Pancreas (tissue), 10 donors: Measurements from ENCODE around the gene SLC35F6. TPM values are rescaled to one million over a fixed set of nuclear protein-coding genes. Genes with fewer than 3 reads are reported as not detected.
"Not testable (repeated sequence)": the region's sequence is repeated elsewhere in the genome, so short reads cannot be mapped to it uniquely, and the experiment has no call there.

Source experiments
- ATAC-seq, 4 donors: fragments of 200-7000 bp; cut with Tn5 transposase; one replicate each; pipeline versions ENCODE4 v1.8.0 to v1.9.1; 2020; ENCODE audit warnings: mild to moderate bottlenecking in 4 of 4, moderate library complexity in 4 of 4
- DNase-seq, 6 donors: peaks; one replicate each; pipeline ENCODE4 v3.0.0-alpha.2; 2020
- FAIRE-seq: peaks from 2 replicates; lab custom pipeline; 2012; peaks lifted over from hg19 to GRCh38; lab: Jason Lieb, UNC
- H3K27ac ChIP-seq, 4 donors: fragments of 200-600 bp; sonication (generic); 1 replicate in 3 of 4; 2 replicates in 1 of 4; pipeline versions ENCODE4 v1.5.0 to v1.8.0; 2020
- H3K27me3 ChIP-seq, 4 donors: fragments of 200-600 bp; one replicate each; pipeline ENCODE4 v1.8.0; 2021
- H3K36me3 ChIP-seq, 3 donors: fragments of 200-600 bp; sonication (generic) in 1 of 3; one replicate each; pipeline versions ENCODE4 v1.5.0 to v1.8.0; 2020 to 2021
- H3K4me1 ChIP-seq, 3 donors: fragments of 200-600 bp; one replicate each; pipeline ENCODE4 v1.8.0; 2021
- H3K4me3 ChIP-seq, 4 donors: fragments of 200-600 bp; sonication (generic) in 2 of 4; one replicate each; pipeline versions ENCODE4 v1.5.0 to v1.8.0; 2020 to 2021
- H3K9me3 ChIP-seq, 4 donors: fragments of 200-600 bp; one replicate each; pipeline ENCODE4 v1.8.0; 2021
- WGBS, 2 donors: extraction: QIAGEN DNeasy Blood & Tissue Kit; methylation state at CpG; one replicate each; pipeline ENCODE4 v1.1.7; 2013; 5-methylcytosine and 5-hydroxymethylcytosine counted together
- intact Hi-C, 3 donors: fragments of 100-400 bp; cut with DNase I; formaldehyde crosslinking; loops; one replicate each; pipeline versions ENCODE4 v1.11.1 to v1.14.2; 2022
- polyA plus RNA-seq, 2 donors: library from polyadenylated mRNA; stranded (reverse); fragments of 200-250 nt; gene quantifications; one replicate each; pipeline ENCODE4 v1.2.3, GENCODE V29; 2013
- total RNA-seq, 6 donors: library from RNA; stranded (reverse); fragmentation: NEBNext Ultra II Directional in 4 of 6; extraction: Animal tissue kit (Norgen Biotek cat#: 25700) in 4 of 6; gene quantifications; one replicate each; pipeline versions ENCODE4 v1.2.1 to v1.2.4, GENCODE V29; 2021 to 2023
- TF ChIP-seq, protein P1 (sequence below), 4 donors: fragments of 200-600 bp; sonication (generic) in 3 of 4; IDR thresholded peaks; one replicate each; pipeline versions ENCODE4 v1.5.0 to v1.8.0; 2021; ENCODE audit warnings: antibody characterized with exemption in 4 of 4
- donor health status: healthy with polysubstance abuse.
- donor health status: DM: no; HTN: no; CAD: no; lungs with moderate emphysema.
- donor health status: DM: no; HTN: no; CAD: no.
- donor health status: control.
- donor health status: control.
- donor health status: Bipolar disorder and iron deficiency.
- donor health status: DM: yes; HTN: yes; CAD: no.
- donor health status: DM: no; HTN: no; CAD: no.
- donor health status: DM: no; HTN: no; CAD: no.
- donor health status: DM: yes; HTN: yes; CAD: no.

Gene SLC35F6
- total and polyA plus RNA-seq, 8 donors, result 9.3 to 21.9 (median 11.4) TPM

DNA sequence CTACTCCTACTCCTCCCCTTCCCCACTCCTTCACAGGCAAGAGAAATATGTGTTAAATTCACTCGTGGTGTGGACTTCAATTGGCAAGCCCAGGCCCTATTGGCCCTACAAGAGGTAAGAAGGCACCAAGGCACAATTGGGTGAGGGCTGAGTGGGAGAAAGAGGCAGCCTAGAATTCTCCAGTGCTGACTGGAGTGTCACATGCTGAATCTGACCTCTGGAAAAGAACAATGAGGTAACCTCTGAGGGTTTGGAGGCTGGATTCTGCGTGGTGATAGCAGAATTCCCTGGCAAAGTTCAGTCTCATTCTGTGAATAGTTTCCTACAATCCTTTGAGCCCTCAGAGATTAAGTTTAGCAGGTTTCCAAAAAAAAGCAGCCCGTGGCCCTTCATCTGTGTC, 28.6 kb downstream of the SLC35F6 start:
- DNase-seq, result no peak
- TF ChIP-seq, protein P1, sequence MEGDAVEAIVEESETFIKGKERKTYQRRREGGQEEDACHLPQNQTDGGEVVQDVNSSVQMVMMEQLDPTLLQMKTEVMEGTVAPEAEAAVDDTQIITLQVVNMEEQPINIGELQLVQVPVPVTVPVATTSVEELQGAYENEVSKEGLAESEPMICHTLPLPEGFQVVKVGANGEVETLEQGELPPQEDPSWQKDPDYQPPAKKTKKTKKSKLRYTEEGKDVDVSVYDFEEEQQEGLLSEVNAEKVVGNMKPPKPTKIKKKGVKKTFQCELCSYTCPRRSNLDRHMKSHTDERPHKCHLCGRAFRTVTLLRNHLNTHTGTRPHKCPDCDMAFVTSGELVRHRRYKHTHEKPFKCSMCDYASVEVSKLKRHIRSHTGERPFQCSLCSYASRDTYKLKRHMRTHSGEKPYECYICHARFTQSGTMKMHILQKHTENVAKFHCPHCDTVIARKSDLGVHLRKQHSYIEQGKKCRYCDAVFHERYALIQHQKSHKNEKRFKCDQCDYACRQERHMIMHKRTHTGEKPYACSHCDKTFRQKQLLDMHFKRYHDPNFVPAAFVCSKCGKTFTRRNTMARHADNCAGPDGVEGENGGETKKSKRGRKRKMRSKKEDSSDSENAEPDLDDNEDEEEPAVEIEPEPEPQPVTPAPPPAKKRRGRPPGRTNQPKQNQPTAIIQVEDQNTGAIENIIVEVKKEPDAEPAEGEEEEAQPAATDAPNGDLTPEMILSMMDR (IDR thresholded peaks at IDR 0.05), result no peak
- FAIRE-seq, result no peak
- Histone ChIP-seq H3K36me3 (no peaks in the 10 kb centered on the region), H3K4me3 (no peak overlapping the region), H3K27me3 (no peaks in the 10 kb centered on the region), H3K9me3 (no peaks in the 10 kb centered on the region), H3K4me1 (no peaks in the 10 kb centered on the region), H3K27ac (no peak overlapping the region)
- WGBS, 2 donors, result 74 to 90% methylated on average over 3 of the region's 3 CpGs
- intact Hi-C loops, result no loop called here
- no peak for ATAC-seq

DNA sequence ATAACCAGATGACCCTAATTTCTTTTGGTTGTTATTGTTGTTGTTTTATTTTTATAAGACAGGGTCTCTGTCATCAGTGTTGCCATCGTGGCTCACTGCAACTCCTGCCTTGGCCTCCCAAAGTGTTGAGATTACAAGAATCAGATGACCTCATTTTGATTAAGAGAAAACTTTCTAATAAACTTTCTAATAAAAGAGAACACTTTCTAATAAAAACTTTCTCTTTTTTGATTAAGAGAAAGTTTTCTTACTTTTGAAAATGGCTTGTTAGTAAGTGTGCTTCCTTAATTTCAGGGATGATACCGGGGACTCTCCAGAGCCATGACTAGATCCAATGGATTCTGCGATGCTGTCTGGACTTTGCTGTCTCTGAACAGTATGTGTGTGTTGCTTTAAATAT, 29.4 kb downstream of the SLC35F6 start:
- no peaks in the 10 kb centered on the region for H3K4me1 ChIP-seq
- WGBS, 2 donors, result 92 to 96% methylated on average over 3 of the region's 3 CpGs
- FAIRE-seq (no peak), DNase-seq (no peak), ATAC-seq (no peak)
- no peaks in the 10 kb centered on the region for H3K9me3 ChIP-seq
- TF ChIP-seq, protein P1 (IDR thresholded peaks at IDR 0.05), result no peak
- no peaks in the 10 kb centered on the region for H3K36me3 ChIP-seq
- H3K27ac ChIP-seq, result no peak overlapping the region
- intact Hi-C loops, result no loop called here
- no peak overlapping the region for H3K4me3 ChIP-seq
- no peaks in the 10 kb centered on the region for H3K27me3 ChIP-seq

DNA sequence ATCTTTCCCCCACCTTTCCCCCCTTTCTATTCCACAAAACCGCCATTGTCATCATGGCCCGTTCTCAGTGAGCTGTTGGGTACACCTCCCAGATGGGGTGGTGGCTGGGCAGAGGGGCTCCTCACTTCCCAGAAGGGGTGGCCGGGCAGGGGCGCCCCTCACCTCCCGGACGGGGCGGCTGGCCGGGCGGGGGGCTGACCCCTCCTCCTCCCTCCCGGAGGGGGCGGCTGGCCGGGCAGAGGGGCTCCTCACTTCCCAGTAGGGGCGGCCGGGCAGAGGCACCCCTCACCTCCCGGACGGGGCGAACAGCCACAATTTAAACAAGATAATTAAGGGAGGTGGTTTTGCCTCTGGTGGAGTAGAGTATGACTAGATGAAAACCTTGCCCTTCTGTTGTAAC, 31.1 kb downstream of the SLC35F6 start:
- H3K36me3 ChIP-seq, intact Hi-C loops, H3K27ac ChIP-seq, H3K27me3 ChIP-seq, FAIRE-seq, ATAC-seq, H3K9me3 ChIP-seq, H3K4me3 ChIP-seq, DNase-seq, H3K4me1 ChIP-seq: not testable (repeated sequence)
- WGBS, 2 donors, result 94 to 95% methylated on average over 16 to 17 of the region's 17 CpGs

DNA sequence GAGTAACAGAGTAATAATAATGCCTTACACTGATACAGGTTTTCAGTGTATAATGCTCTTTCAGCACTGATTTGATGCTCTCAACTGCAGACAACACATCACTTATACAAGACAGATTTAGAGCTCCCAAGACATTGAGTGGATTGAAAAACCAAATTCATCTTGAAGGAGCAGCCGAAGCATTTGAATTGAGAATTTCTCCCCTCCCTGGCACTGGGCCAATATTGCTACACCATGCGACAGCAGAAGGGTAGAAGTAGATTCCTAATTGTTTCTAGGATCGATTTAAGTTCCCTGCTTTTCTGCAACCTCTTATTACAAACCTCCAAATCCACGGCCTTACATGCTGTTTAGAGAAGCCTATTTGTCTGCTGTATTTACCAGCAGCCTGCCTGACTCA, 37.2 kb downstream of the SLC35F6 start:
- no peak overlapping the region for H3K27ac ChIP-seq
- H3K27me3 ChIP-seq, result no peaks in the 10 kb centered on the region
- intact Hi-C loops, result no loop called here
- FAIRE-seq (no peak), ATAC-seq (no peak), DNase-seq (no peak)
- no peaks in the 10 kb centered on the region for H3K36me3 ChIP-seq
- TF ChIP-seq, protein P1 (IDR thresholded peaks at IDR 0.05), result no peak
- H3K9me3 ChIP-seq, result no peaks in the 10 kb centered on the region
- no peaks in the 10 kb centered on the region for H3K4me1 ChIP-seq
- 67 to 75% methylated on average over 4 of the region's 4 CpGs for WGBS, 2 donors
- H3K4me3 ChIP-seq, result no peak overlapping the region

DNA sequence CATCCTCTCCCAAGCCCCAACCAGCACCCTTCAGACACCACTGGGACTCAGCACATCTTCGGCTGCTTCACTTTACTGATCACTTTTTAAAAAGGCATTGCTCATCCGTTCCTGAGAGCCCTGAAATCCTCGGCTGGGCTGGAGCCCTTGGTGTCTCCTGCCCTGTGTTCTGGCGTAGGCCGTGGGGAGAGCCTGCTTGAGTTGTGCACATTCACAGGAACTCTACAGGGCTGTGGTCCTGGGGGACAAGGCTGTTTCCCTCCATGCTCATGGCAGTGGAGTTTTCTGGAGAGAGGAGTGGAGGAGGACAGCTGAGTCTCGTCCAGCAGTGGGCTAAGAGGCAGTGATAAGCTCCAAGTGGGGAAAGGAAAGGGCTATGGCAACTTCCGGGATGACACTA, 37.7 kb downstream of the SLC35F6 start:
- no peaks in the 10 kb centered on the region for H3K4me1 ChIP-seq
- WGBS, 2 donors, result 92 to 93% methylated on average over 7 of the region's 7 CpGs
- H3K27me3 ChIP-seq, result no peaks in the 10 kb centered on the region
- no peak overlapping the region for H3K27ac ChIP-seq
- TF ChIP-seq, protein P1 (IDR thresholded peaks at IDR 0.05), result no peak
- ATAC-seq (no peak), FAIRE-seq (no peak), DNase-seq (no peak)
- H3K9me3 ChIP-seq, result no peaks in the 10 kb centered on the region
- intact Hi-C loops, result no loop called here
- H3K36me3 ChIP-seq, result no peaks in the 10 kb centered on the region
- no peak overlapping the region for H3K4me3 ChIP-seq
